Limb (tissue), 2 donors: ENCODE data around the gene EPC1.
"Not testable (repeated sequence)": the region's sequence is repeated elsewhere in the genome, so short reads cannot be mapped to it uniquely, and the experiment has no call there.

Experiments
- DNase-seq, 2 donors: peaks; one replicate each; pipeline ENCODE4 v3.0.0-alpha.2; 2016; ENCODE audit errors: extremely low spot score in 2 of 2

The EPC1 gene

GRCh38 chr10:32372000-32372875 is 25.3 kb upstream of the EPC1 start:
- no peak for DNase-seq

GRCh38 chr10:32371101-32371500 is 24.1 kb upstream of the EPC1 start:
- DNase-seq, result no peak

- peak; percentile 74 to 75 for DNase-seq
Observed at GRCh38 chr10:32367793-32368453, 21.0 kb upstream of the EPC1 start.

DNA sequence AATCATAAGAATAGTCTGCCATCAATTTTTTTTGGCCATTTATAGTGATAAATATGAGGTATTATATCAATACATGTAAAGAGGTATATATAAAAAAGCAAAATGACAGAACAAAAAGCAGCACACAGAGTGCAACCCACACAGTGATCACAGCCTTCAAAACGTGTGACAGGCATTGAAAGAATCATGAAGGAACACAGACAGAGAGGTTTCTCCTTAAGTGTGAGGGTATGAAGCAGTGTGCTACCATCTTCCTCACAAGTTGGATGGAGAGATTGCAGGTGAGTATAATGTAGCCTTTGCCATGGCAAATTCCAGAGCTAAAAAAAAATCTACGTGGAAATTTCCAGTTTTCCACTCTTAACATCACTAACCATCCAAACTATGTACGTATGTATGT is 19.6 kb upstream of the EPC1 start:
- DNase-seq, result no peak

- DNase-seq, result no peak
Observed at GRCh38 chr10:32366111-32366510, 19.2 kb upstream of the EPC1 start.

DNA sequence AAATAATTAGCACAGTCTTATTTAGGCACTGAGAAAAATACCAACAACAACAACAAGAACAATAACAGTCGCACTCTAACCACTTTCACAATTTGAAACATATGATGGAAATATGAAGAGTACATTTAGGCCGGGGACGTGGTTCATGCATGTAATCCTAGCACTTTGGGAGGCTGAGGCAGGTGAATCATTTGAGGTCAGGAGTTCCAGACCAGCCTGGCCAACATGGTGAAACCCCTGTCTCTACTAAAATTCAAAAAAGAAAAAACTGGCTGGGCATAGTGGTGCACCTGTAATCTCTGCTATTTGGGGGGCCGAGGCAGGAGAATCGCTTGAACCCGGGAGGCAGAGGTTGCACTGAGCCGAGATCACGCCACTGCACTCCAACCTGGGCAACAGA is 18.4 kb upstream of the EPC1 start:
- DNase-seq, result not testable (repeated sequence)

DNA sequence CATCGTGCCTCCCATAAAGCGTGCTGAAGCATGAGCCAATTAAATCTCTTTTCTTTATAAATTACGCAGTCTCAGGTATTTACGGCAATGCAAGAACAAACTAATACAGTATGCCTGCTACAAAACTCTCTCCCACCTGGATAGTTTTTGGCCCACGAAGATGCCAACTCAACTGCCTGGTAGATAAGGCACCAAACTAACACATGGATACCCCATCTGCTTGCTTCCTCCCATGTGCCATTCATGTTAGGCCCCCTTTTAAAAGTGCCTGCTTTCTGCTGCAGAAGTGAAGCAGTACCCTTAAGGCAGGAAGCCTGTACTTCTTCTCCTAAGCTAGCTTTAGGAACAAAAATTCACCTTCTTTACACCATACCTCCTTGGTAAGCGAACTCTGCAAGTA is 15.6 kb upstream of the EPC1 start:
- no peak for DNase-seq

DNA sequence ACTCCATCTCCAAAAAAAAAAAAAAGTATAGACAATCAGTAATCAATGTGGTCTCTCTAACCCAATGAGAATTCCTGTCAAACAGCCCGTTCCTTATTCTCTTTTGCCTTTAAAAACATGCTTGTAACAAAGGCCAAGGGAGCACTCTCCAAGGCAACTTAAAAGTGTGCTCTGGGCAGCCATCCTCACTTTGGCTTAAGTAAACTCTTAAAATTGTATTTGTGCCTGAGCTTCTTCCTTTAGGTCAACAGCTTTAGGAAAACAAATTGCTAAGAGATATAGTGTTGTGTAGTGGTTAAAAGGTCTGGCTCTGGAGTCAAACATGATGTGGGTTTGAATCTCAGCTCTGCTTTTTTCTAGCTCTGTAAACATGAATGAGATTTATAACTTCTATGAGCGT is 13.9 kb upstream of the EPC1 start:
- DNase-seq, result no peak

GRCh38 chr10:32360241-32360640 is 13.3 kb upstream of the EPC1 start:
- DNase-seq, result no peak

DNA sequence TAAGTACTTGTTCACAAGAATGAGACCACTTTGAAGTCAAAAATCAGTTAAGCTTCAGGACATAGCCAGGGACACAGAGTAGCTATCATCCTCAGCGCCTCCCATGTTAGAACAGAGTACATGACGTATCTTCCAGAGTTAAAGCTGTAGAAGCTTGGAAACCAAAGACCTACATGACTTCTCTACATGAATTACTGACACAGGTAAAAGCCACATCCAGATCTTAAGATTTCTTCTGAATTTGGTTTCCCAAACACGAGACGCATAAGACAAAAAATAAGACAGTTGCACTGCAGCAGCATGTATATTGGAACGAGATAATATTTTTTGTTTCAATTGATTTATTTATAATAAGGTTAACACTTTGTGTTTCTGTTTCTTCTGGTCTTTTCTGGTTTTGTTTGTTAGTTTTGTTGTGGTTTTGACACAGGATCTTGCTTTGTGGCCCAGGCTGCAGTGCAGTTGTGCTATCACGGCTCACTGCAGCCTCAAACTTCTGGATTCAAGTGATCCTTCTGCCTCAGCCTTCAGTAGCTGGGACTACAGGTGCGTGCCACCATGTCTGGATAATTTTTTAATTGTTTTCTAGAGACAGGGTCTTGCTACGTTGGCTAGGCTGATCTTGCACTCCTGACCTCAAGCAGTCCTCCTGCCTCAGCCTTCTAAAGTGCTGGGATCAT is 10.2 kb upstream of the EPC1 start:
- DNase-seq, result no peak

DNA sequence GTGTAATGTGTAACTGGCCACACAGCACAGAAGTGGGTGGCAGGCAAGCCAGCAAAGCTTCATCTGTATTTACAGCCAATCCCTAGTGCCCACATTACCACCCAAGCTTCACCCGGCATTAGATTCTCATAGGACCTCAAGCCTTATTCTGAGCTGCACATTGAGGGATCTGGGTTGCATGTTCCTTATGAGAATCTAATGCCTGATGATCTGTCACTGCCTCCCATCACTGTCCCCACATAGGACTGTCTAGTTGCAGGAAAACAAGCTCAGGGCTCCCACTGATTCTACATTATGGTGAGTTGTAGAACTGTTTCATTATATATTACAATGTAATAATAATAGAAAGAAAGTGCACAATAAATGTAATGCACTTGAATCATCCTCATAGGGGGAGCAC is 7.7 kb upstream of the EPC1 start:
- not testable (repeated sequence) for DNase-seq

DNA sequence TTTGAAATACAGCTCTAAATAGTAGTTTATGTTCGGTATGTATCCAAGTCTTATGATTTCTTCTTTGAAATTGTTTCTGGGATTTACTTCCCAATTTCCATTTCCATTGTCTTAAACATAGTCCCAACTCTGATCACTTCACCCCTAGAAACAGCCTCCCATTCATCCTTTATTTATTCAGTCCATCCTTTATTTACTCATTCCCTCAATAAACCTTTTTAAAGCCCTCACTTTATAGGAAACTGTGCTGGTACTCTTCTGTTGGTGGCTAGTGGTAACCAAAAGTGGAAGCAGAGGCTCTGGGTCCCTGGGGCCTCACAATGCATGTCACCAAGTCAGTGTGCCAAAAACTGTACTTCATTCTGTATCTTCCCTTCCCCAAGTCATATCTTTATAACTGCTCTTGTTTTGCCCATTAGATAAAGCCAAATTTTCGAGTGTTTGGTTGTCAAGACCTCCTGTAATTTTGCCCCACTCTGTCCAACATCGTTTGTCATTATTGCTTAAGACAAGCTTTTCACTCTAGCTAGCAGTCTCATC is 3.9 kb upstream of the EPC1 start:
- no peak for DNase-seq

GRCh38 chr10:32349968-32350738 is 3.2 kb upstream of the EPC1 start:
- no peak for DNase-seq

DNA sequence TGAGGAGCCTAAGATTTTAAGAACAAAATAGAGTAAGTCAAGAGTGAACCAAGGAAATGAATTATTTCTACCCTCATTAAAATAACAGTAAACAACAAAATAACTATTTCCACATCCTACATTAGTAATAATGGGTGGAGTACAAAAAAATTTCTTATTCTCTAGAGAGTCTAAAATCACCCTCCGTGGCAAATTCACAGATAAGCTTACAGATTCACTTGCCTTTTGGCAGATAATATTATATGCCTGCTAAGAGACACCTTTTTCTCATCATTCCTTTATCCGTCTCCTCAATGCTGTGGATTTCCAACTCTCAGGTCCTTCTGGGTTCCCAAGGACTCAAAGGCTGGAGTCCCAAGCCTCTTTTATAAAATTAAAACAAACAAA is 2.2 kb upstream of the EPC1 start:
- no peak for DNase-seq

GRCh38 chr10:32348297-32349198 is 1.6 kb upstream of the EPC1 start:
- DNase-seq, result no peak

DNA sequence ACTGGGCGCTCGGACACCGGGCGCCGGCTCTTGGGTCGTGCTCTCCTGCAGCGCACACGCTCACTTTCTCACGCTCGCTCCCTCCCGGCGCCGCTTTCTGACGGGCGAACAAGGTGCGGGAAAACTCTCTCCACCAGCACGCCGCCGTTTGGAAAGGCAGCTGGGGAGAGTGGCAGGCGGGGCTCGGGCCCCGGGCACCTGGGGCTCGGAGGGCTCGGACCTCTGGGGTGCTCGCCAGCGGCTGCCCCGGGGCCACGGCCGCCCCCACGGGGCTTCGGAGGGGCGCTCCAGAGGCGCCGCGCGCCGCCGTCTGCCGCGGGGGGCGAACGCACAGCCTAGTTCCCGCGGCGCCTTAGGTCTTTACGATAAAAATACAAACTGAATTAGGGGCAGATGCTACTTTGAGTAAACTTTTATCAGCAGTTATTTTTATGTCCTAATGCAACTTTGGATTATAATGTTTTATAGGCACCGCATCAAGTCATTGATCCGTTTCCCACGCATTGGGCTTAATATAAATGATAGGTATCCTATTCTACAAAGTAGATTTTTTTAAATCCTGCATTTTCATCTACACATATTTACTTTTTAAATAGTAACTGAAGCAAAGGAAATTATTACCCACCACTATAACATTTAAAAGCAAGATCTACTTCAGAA is 535 bp upstream of the EPC1 start:
- no peak for DNase-seq

- DNase-seq, result peak; percentile 97
Observed at GRCh38 chr10:32346134-32346550, 816 bp downstream of the EPC1 start.

GRCh38 chr10:32341596-32341995 is 5.4 kb downstream of the EPC1 start:
- DNase-seq, result no peak

DNA sequence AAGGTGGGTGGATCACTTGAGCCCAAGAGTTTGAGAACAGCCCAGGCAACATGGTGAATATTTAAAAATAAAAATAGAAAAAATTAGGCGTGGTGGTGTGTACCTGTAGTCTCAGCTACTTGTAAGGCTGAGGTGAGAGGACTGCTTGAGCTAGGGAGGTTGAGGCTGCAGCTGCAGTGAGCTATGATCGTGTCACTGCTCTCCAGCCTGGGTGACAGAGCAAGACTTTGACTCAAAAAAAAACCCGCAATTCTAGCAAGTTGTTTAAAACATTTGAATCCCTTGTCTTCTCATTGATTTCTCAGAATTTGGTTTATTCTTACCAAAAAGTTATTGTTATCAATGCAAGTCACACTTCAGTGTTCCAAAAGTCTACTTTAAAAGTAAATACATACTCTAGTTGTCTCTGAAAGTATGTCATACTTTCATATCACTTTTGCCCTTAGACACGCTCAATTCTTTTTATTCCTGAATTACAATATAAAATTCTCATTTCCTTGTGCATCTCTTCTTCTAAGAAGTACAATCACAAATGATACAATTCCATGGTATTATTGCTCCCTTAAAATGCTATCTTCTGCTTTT is 6.3 kb downstream of the EPC1 start:
- DNase-seq, result no peak
